K562 (cell line): ENCODE results near the gene PTX3. TPM values are rescaled to one million over a fixed set of nuclear protein-coding genes. Genes with fewer than 3 reads are reported as not detected.
A peak's percentile ranks its signal among the peaks of the same experiment; 100 is the strongest.

Experiments
- ATAC-seq: fragments of 200-7000 bp; cut with Tn5 transposase; 3 replicates; pipeline ENCODE4 v1.9.1; 2020; ENCODE audit warnings: moderate library complexity
- BruUV-seq: library from RNA; stranded (reverse); fragments of 400-500 nt; replicated peaks from 2 replicates; lab custom pipeline; 2021; lab: Mats Ljungman, UMichigan
- CTCF ChIA-PET: fragments of 300-600 bp; formaldehyde crosslinking; extraction: SDS; loops from one replicate; lab custom pipeline; 2021; ENCODE audit warnings: low intra/inter-chr PET ratio; lab: Yijun Ruan, JAX
- POLR2A ChIA-PET: fragments of 300-600, 350-650 bp; sonication (Branson Sonifier 250); formaldehyde crosslinking; extraction: SDS; loops from one replicate; lab custom pipeline; 2021; ENCODE audit warnings: antibody characterized with exemption, inconsistent platforms; lab: Yijun Ruan, JAX
- DNase-seq, 4 experiments: peaks; one replicate each; pipeline versions ENCODE4 v3.0.0 to v3.0.0-alpha.2; 2011 to 2018; ENCODE audit warnings: low spot score in 3 of 4, mixed read lengths in 3 of 4; ENCODE audit errors: extremely low read depth in 1 of 4
- FAIRE-seq: peaks from 2 replicates; lab custom pipeline; 2011; peaks lifted over from hg19 to GRCh38; lab: Jason Lieb, UNC
- H2AFZ ChIP-seq: 2 replicates; pipeline ENCODE4 v1.6.0; 2011; ENCODE audit warnings: low read depth, low read length, control low read depth, inconsistent platforms
- H3K27ac ChIP-seq: fragments of 200-600 bp; 3 replicates; pipeline ENCODE4 v1.8.0; 2011; ENCODE audit warnings: low read depth, mild to moderate bottlenecking, control low read depth, inconsistent platforms, low read length, moderate library complexity, mixed read lengths; ENCODE audit errors: extremely low read depth
- H3K27me3 ChIP-seq, 2 experiments: fragments of 300-600 bp in 1 of 2; 2 replicates in 1 of 2; 3 replicates in 1 of 2; pipeline versions ENCODE4 v1.6.0 to v1.8.0; 2011; ENCODE audit warnings: inconsistent platforms in 2 of 2, low read length in 2 of 2, mild to moderate bottlenecking in 1 of 2, mixed read lengths in 1 of 2, moderate library complexity in 1 of 2; ENCODE audit not compliant: control insufficient read depth in 2 of 2, insufficient read depth in 2 of 2
- H3K36me3 ChIP-seq: fragments of 300-600 bp; 3 replicates; pipeline ENCODE4 v1.8.0; 2011; ENCODE audit warnings: mild to moderate bottlenecking, low read length, inconsistent platforms; ENCODE audit not compliant: control insufficient read depth, insufficient read depth
- H3K4me1 ChIP-seq, 2 experiments: fragments of 200-600 bp in 1 of 2; replicated peaks in 1 of 2; 2 replicates in 1 of 2; 3 replicates in 1 of 2; pipeline versions ENCODE4 v1.5.1 to v1.8.0; 2011; ENCODE audit warnings: inconsistent platforms in 2 of 2, low read length in 2 of 2, mild to moderate bottlenecking in 1 of 2, mixed read lengths in 1 of 2, moderate library complexity in 1 of 2; ENCODE audit not compliant: control insufficient read depth in 2 of 2, insufficient read depth in 2 of 2
- H3K4me2 ChIP-seq: 2 replicates; pipeline ENCODE4 v1.6.1; 2011; ENCODE audit warnings: low read length, control low read depth, inconsistent platforms, mixed read lengths; ENCODE audit not compliant: insufficient read depth
- H3K4me3 ChIP-seq: fragments of 200-600 bp; sonication (generic), shearing (Covaris generic); 2 replicates; pipeline ENCODE4 v1.5.1; 2016; ENCODE audit warnings: control low read depth, inconsistent platforms
- H3K79me2 ChIP-seq: fragments of 200-600 bp; 3 replicates; pipeline ENCODE4 v1.8.0; 2011; ENCODE audit warnings: low read length, inconsistent platforms; ENCODE audit not compliant: control insufficient read depth, insufficient read depth
- H3K9ac ChIP-seq, 2 experiments: 2 replicates each; pipeline versions ENCODE4 v1.6.0 to v1.6.1; 2011; ENCODE audit warnings: low read depth in 2 of 2, low read length in 2 of 2, control low read depth in 1 of 2, inconsistent platforms in 1 of 2, mild to moderate bottlenecking in 1 of 2, mixed read lengths in 1 of 2; ENCODE audit not compliant: insufficient read depth in 1 of 2
- H3K9me1 ChIP-seq: one replicate; pipeline ENCODE4 v1.6.0; 2011; ENCODE audit warnings: inconsistent platforms, mild to moderate bottlenecking, low read length, moderate library complexity; ENCODE audit not compliant: control insufficient read depth, insufficient read depth
- H3K9me3 ChIP-seq: replicated peaks from 2 replicates; pipeline ENCODE4 v1.5.1; 2011; ENCODE audit warnings: low read depth, low read length, inconsistent platforms; ENCODE audit not compliant: control insufficient read depth, insufficient read depth
- H4K20me1 ChIP-seq: replicated peaks from 2 replicates; pipeline ENCODE4 v1.6.1; 2011; ENCODE audit warnings: low read length, inconsistent platforms, mixed read lengths; ENCODE audit not compliant: control insufficient read depth, insufficient read depth
- GATAD2A ChIP-seq: fragments of 450-650 bp; IDR thresholded peaks from 2 replicates; pipeline ENCODE4 v1.6.1; 2017
- KDM4B ChIP-seq, 2 experiments: fragments of 450-650 bp in 1 of 2; sonication (generic) in 1 of 2; IDR thresholded peaks; 2 replicates each; pipeline ENCODE4 v1.6.1; 2016 to 2017; ENCODE audit warnings: borderline replicate concordance in 2 of 2, antibody characterized with exemption in 1 of 2, low read depth in 1 of 2, mild to moderate bottlenecking in 1 of 2
- ZNF316 ChIP-seq: fragments of 450-650 bp; IDR thresholded peaks from 2 replicates; pipeline ENCODE4 v1.6.1; 2016
- ZNF436 ChIP-seq: fragments of 250-450, 450-650 bp; sonication (Bioruptor Pico); formaldehyde crosslinking; IDR thresholded peaks from 2 replicates; pipeline ENCODE4 v1.7.0; 2020; ENCODE audit warnings: mild to moderate bottlenecking
- WGBS: fragments of 100-300 bp; shearing (Covaris generic); methylation state at CpG from one replicate; pipeline ENCODE4 v1.1.6; 2016; ENCODE audit warnings: low coverage, mixed read lengths; ENCODE audit not compliant: insufficient coverage; ENCODE audit errors: missing lambda C conversion rate; 5-methylcytosine and 5-hydroxymethylcytosine counted together
- in situ Hi-C: fragments of 300-500 bp; cut with MboI; formaldehyde crosslinking; loops from 4 replicates; pipeline ENCODE4 v1.15.0; 2018; ENCODE audit warnings: inconsistent platforms, mixed read lengths
- intact Hi-C: fragments of 100-400 bp; cut with micrococcal nuclease; formaldehyde crosslinking; loops from 2 replicates; pipeline ENCODE4 v1.14.2; 2022
- polyA plus RNA-seq, 8 experiments: library from polyadenylated mRNA; depleted of rRNA in 4 of 8; stranded (reverse) in 5 of 8; unstranded in 3 of 8; fragments of >200 nt; fragmentation: Nextera tagmentation in 2 of 8; fragmentation: Illumina TruSeq in 1 of 8; extraction: Ambion mirVana in 2 of 8; extraction: Trizol in 1 of 8; gene quantifications; 2 replicates each; pipeline versions ENCODE4 v1.2.1 to v1.2.3, GENCODE V29; 2011 to 2014; ENCODE audit warnings: inconsistent platforms in 1 of 8, missing spikeins in 1 of 8
- total RNA-seq, 7 experiments: library from RNA; depleted of rRNA in 6 of 7; stranded (reverse); fragments of >200 nt in 6 of 7; fragmentation: Illumina TruSeq in 2 of 7; extraction: Trizol in 2 of 7; gene quantifications; 2 replicates each; pipeline versions ENCODE4 v1.2.1 to v1.2.3, GENCODE V29; 2011 to 2021; ENCODE audit warnings: low replicate concordance in 1 of 7
- TF ChIP-seq, protein P1 (sequence below): fragments of 250-450 bp; sonication (Bioruptor Pico); IDR thresholded peaks from 2 replicates; pipeline ENCODE4 v1.8.0; 2022; ENCODE audit warnings: moderate library complexity, mild to moderate bottlenecking, inconsistent platforms

The PTX3 gene
- total and polyA plus RNA-seq, 9 of the 15 experiments (the other 6 are each of a cell fraction or from before 2014, with no cell fraction given), result 0.04 to 0.33 (median 0.15) TPM; not detected in 2

DNA sequence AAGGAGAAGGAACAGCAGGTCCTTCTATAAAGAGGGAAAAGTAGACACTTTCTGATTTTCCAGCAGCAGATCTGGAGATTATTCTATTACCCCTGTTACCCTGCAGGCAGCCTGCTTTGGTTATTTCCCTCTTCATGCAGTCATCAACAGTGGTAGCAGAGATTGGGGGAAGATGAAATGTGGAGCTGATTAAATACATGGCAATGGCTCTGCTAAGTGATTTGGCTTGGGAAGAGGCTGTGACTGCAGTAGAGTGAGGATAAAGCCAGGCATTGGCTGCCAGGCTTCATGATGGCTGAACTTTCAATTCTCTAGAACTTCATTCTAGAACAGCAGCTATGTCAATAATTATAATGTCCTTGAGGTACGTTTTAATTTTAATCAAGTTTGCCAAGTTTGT lies 29.1 kb downstream of the PTX3 start (continued):
- TF ChIP-seq, protein P1, sequence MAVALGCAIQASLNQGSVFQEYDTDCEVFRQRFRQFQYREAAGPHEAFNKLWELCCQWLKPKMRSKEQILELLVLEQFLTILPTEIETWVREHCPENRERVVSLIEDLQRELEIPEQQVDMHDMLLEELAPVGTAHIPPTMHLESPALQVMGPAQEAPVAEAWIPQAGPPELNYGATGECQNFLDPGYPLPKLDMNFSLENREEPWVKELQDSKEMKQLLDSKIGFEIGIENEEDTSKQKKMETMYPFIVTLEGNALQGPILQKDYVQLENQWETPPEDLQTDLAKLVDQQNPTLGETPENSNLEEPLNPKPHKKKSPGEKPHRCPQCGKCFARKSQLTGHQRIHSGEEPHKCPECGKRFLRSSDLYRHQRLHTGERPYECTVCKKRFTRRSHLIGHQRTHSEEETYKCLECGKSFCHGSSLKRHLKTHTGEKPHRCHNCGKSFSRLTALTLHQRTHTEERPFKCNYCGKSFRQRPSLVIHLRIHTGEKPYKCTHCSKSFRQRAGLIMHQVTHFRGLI (CRISPR knock-in tag), result no peak
- TF ChIP-seq ZNF436, result no peak
- TF ChIP-seq KDM4B (IDR thresholded peaks at IDR 0.05; ENCODE audit: borderline replicate concordance in 2 of 2, low read depth in 1 of 2), result no peak
- TF ChIP-seq, all 486 proteins: peak for 0

GRCh38 chr3:157467200-157467599 lies 30.6 kb downstream of the PTX3 start:
- DNase-seq (no peak), FAIRE-seq (no peak), ATAC-seq (no peak)
- POLR2A ChIA-PET, result no interaction called here
- Histone ChIP-seq H3K4me2 (no peak overlapping the region), H4K20me1 (no peaks in the 10 kb centered on the region), H3K9ac (no peak overlapping the region), H3K9me3 (no peaks in the 10 kb centered on the region), H3K4me3 (no peak overlapping the region), H3K27ac (no peak overlapping the region), H3K36me3 (no peaks in the 10 kb centered on the region), H2AFZ (no peak overlapping the region), H3K9me1 (no peaks in the 10 kb centered on the region), H3K4me1 (no peaks in the 10 kb centered on the region), H3K79me2 (no peaks in the 10 kb centered on the region), H3K27me3 (no peaks in the 10 kb centered on the region; a peak in 1 of 5 replicates)
- intact Hi-C loops (no loop called here), in situ Hi-C loops (no loop called here)
- 23% methylated on average over 1 of the region's 1 CpG for WGBS
- TF ChIP-seq ZNF316 (peak; percentile 42; the same call in 1 of the 2 replicates), GATAD2A (no peak)
- BruUV-seq, result no TSS peak
- CTCF ChIA-PET, result no interaction called here
